GM18502 (cell line): ENCODE results near the gene TMPO.
"Not testable (repeated sequence)": the region's sequence is repeated elsewhere in the genome, so short reads cannot be mapped to it uniquely, and the experiment has no call there.

Experiments used
- ATAC-seq: cut with Tn5 transposase; IDR thresholded peaks from one replicate; pipeline ENCODE4 v1.9.1; 2021; ENCODE audit warnings: mild to moderate bottlenecking; ENCODE audit not compliant: unreplicated experiment, poor library complexity

Gene TMPO

GRCh38 chr12:98575013-98575412 is 59.6 kb downstream of the TMPO start:
- no peak for ATAC-seq

DNA sequence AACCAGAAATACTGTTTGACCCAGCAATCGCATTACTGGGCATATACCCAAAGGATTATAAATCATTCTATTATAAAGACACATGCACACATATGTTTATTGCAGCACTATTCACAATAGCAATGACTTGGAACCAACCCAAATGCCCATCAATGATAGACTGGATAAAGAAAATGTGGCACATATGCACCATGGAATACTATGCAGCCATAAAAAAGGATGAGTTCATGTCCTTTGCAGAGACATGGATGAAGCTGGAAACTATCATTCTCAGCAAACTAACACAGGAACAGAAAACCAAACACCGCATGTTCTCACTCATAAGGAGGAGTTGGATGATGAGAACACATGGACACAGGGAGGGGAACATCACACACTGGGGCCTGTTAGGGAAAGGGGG is 61.4 kb downstream of the TMPO start:
- not testable (repeated sequence) for ATAC-seq

GRCh38 chr12:98578392-98578791 is 63.0 kb downstream of the TMPO start:
- no peak for ATAC-seq

GRCh38 chr12:98578821-98579220 is 63.4 kb downstream of the TMPO start:
- no peak for ATAC-seq

DNA sequence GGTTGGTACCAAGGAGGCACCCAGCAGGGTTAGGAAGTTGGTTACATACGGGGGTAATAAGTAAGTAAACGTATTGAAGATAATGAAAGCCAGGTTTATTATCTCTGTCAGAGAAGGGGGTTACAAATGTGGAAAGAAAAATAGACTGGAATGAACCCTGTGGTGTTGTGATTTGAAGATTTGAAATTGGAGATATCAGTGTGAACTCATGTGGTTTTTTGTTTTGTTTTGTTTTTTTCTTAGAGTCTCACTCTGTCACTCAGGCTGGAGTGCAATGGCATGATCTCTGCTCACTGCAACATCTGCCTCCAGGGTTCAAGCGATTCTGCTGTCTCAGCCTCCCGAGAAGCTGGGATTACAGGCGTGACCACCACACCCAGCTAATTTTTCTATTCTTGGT is 64.0 kb downstream of the TMPO start:
- ATAC-seq = no peak

DNA sequence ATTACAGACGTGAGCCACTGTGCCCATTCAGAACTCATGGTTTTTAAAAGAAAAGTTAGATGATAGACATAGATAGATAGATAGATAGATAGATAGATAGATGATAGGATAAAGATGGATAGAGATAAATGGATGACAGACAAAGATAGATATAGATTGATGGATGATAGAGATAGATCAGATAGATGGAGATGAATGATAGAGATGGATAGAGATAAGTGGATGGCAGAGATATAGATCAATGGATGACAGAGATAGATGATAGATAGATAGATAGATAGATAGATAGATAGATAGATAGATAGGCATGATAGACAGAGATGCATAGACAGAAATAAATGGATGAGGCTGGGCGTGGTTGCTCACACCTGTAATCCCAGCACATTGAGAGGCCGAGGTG is 64.4 kb downstream of the TMPO start:
- no peak for ATAC-seq

- no peak for ATAC-seq
These were observed 65.3 kb downstream of the TMPO start for GRCh38 chr12:98580695-98581094.

DNA sequence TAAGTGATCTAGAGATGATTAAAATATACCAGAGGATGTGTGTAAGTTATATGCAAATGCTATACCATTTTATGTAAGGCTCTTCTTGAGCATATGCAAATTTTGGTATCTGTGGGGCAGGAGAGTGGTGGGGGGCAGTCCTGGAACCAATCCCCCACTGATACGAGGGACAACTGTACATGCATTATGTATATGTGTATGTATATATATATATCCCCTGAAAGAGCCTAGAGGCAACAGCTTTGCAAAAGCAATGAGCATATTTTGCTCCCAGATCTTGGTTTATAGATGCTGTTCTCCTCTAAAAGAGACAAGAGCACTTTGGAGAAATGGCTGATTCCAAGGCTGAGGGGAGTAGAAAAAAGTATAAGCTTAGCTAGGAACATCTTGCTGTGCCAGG is 65.7 kb downstream of the TMPO start:
- no peak for ATAC-seq

DNA sequence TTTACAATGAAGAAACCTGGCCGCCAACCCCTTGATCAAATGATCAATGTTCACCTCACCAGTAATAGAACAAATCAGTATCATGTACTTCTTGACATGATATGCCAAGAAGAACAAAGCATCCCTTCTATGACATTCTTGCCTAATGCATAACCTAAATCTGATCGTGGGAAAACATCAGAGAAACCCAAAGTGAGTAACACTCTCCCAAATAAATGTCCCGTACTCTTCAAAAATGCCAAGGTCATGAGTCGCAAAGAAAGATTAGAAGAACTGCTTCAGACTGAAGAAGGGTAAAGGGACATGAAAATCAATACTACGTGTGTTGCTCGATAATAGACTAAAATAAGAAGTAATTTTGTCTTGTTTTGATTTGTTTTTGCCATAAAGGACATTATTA is 66.7 kb downstream of the TMPO start:
- ATAC-seq = no peak

DNA sequence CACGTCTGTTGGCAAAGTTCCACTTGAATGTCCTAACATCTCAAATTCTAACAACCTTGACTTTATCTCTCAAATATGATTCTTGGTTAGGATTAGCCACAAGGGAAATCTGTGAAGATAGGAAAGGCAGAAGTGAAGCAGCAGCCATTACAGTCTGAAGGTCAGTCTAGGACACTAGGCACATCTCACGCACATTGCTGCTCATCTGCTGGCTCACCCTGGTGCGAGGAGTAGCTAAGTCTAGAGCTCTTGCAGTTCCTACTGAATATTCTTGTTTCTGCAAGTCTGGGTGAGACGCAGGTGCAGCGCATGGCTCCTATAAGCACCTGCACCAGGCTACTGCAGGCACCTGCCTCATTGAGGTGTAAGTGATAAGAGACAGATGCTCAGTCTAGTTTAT is 71.7 kb downstream of the TMPO start:
- ATAC-seq = no peak

DNA sequence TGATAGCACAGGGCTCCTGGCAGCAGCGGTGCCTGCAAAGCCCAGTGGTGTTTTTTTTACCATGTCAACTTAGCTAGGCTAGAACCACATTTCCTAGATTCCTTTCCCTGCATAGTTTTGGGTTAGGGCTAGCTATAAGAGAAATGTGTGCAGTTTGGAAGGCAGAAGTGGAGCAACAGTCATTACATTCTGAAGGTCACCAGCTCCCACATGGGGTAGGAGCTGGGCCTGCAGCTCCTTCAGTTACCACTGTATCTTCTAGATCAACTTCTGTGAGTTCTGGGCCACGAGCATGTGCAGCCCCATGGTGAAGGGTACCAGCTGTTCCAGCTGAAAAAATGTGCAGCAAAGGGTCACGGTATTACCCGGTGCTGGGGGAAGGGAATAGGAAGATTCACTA is 75.8 kb downstream of the TMPO start:
- ATAC-seq = no peak

- no peak for ATAC-seq
These were observed 77.5 kb downstream of the TMPO start for GRCh38 chr12:98592825-98593322.

- peak; percentile 99 for ATAC-seq
These were observed 78.1 kb downstream of the TMPO start, which contains the start of gene SLC25A3 for GRCh38 chr12:98593351-98594049. SLC25A3 (plus strand) TSS chr12:98593686; CDS start chr12:98593979, 293 bp downstream.

DNA sequence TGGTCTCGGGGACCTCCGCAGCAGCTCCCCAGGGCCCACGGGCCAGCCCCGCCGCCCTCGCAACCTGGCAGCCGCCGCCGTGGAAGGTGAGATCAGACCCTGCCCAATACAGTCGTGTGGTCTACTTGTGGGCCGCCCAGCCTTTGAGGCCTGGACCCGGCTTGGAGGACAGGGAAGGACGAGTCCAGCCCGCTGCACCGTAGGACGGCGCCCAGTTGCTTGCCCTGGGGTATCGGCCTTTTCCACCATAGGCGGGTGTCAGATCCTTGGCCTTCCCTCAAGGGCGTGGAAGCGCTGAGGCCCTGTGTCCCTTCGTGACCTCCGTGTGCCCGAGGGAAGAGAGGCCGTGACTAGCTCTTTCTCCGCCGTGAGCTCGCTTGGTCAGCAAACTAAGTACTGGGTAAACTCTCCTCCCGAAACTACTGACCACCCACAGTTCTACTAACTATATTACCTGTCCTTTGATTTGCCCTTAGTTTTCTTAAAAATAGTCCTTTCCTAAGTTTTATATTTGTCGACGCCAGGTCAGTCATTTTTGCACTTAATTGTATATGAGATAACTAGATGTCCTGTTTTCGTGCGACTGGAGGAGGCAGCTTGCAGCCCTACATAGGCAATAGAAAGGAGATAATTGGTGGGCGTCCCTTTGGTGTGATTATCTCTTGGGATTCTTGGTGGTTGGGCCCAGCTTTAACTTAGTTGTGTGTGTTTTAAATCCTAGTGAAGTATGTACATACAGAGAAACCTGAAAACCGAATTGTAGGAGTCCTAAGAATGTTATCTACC is 78.9 kb downstream of the TMPO start:
- peak; percentile 3 for ATAC-seq

GRCh38 chr12:98595243-98595988 is 80.0 kb downstream of the TMPO start:
- no peak for ATAC-seq

DNA sequence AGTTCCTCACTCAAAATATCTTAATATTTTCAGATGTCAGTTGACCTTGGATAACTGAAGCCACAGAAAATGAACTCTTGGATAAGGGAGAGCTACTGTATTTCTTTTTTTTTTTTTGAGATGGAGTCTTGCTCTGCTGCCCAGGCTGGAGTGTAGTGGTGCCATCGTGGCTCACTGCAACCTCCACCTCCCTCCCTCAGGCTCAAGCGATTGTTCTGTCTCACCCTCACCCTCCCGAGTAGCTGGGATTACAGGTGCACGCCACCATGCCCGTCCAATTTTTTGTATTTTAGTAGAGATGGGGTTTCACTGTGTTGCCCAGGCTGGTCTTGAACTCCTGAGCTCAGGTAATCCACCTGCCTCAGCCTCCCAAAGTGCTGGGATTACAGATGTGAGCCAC is 81.9 kb downstream of the TMPO start:
- not testable (repeated sequence) for ATAC-seq
